H9 (cell line): Measurements from ENCODE around the gene ACTRT3. TPM values are rescaled to one million over a fixed set of nuclear protein-coding genes. Genes with fewer than 3 reads are reported as not detected.
A peak's percentile ranks its signal among the peaks of the same experiment; 100 is the strongest.

Experiments used
- DNase-seq: peaks from one replicate; pipeline ENCODE4 v3.0.0-alpha.2; 2017
- H2AFZ ChIP-seq: one replicate; pipeline ENCODE4 v1.6.1; 2013; ENCODE audit warnings: mild to moderate bottlenecking, low read length, control low read depth, moderate library complexity
- H2AK5ac ChIP-seq: 2 replicates; pipeline ENCODE4 v1.6.1; 2013; ENCODE audit warnings: low read length, control low read depth, mixed read lengths; ENCODE audit not compliant: insufficient read length
- H2BK120ac ChIP-seq: one replicate; pipeline ENCODE4 v1.6.1; 2013; ENCODE audit warnings: low read depth, mild to moderate bottlenecking, low read length, control low read depth, inconsistent platforms; ENCODE audit not compliant: poor library complexity, severe bottlenecking
- H2BK12ac ChIP-seq: 2 replicates; pipeline ENCODE4 v1.6.1; 2013; ENCODE audit warnings: low read length, control low read depth, mixed read lengths, low read depth; ENCODE audit not compliant: insufficient read length
- H2BK15ac ChIP-seq: 2 replicates; pipeline ENCODE4 v1.6.1; 2013; ENCODE audit warnings: low read depth, low read length, control low read depth
- H2BK20ac ChIP-seq: one replicate; pipeline ENCODE4 v1.6.1; 2013; ENCODE audit warnings: low read depth, mild to moderate bottlenecking, low read length, control low read depth, inconsistent platforms; ENCODE audit not compliant: poor library complexity, severe bottlenecking
- H2BK5ac ChIP-seq: 2 replicates; pipeline ENCODE4 v1.6.1; 2013; ENCODE audit warnings: low read length, control low read depth, mixed read lengths; ENCODE audit not compliant: insufficient read length
- H3K14ac ChIP-seq: 2 replicates; pipeline ENCODE4 v1.6.1; 2013; ENCODE audit warnings: low read length, control low read depth; ENCODE audit not compliant: insufficient read depth
- H3K18ac ChIP-seq: 2 replicates; pipeline ENCODE4 v1.6.1; 2013; ENCODE audit warnings: low read depth, mild to moderate bottlenecking, mixed read lengths, low read length, control low read depth; ENCODE audit not compliant: insufficient read length
- H3K23ac ChIP-seq: 2 replicates; pipeline ENCODE4 v1.6.1; 2013; ENCODE audit warnings: low read length, control low read depth, mixed read lengths, low read depth; ENCODE audit not compliant: insufficient read length
- H3K23me2 ChIP-seq: 2 replicates; pipeline ENCODE4 v1.6.1; 2013; ENCODE audit warnings: low read depth, mild to moderate bottlenecking, mixed read lengths, low read length, control low read depth; ENCODE audit not compliant: insufficient read length, poor library complexity, severe bottlenecking
- H3K27ac ChIP-seq: 2 replicates; pipeline ENCODE4 v1.5.1; 2013; ENCODE audit warnings: low read length, control low read depth, mixed read lengths, low read depth; ENCODE audit not compliant: insufficient read length
- H3K27me3 ChIP-seq: 2 replicates; pipeline ENCODE4 v1.6.1; 2013; ENCODE audit warnings: low read length, control low read depth, inconsistent platforms; ENCODE audit not compliant: insufficient read depth
- H3K4ac ChIP-seq: 2 replicates; pipeline ENCODE4 v1.6.1; 2013; ENCODE audit warnings: low read depth, mild to moderate bottlenecking, control low read depth, inconsistent platforms, low read length, moderate library complexity
- H3K4me1 ChIP-seq: 2 replicates; pipeline ENCODE4 v1.6.1; 2013; ENCODE audit warnings: low read length, control low read depth, inconsistent platforms; ENCODE audit not compliant: insufficient read depth
- H3K4me2 ChIP-seq: 2 replicates; pipeline ENCODE4 v1.6.1; 2013; ENCODE audit warnings: low read length, control low read depth, mixed read lengths; ENCODE audit not compliant: insufficient read length, insufficient read depth
- H3K56ac ChIP-seq: 2 replicates; pipeline ENCODE4 v1.6.1; 2013; ENCODE audit warnings: low read depth, mild to moderate bottlenecking, mixed read lengths, low read length, control low read depth; ENCODE audit not compliant: insufficient read length
- H3K79me1 ChIP-seq: 2 replicates; pipeline ENCODE4 v1.6.1; 2013; ENCODE audit warnings: low read depth, mild to moderate bottlenecking, moderate library complexity, low read length, control low read depth, inconsistent platforms; ENCODE audit not compliant: insufficient read depth, poor library complexity, severe bottlenecking
- H3K79me2 ChIP-seq: 2 replicates; pipeline ENCODE4 v1.6.1; 2013; ENCODE audit warnings: low read length, control low read depth, inconsistent platforms; ENCODE audit not compliant: insufficient read depth
- H3K9ac ChIP-seq: 2 replicates; pipeline ENCODE4 v1.6.1; 2013; ENCODE audit warnings: low read length, control low read depth, mixed read lengths; ENCODE audit not compliant: insufficient read length; ENCODE audit errors: extremely low read depth
- H3K9me3 ChIP-seq: one replicate; pipeline ENCODE4 v1.6.1; 2013; ENCODE audit warnings: low read depth, low read length, inconsistent platforms; ENCODE audit not compliant: control insufficient read depth
- H3T11ph ChIP-seq: one replicate; pipeline ENCODE4 v1.6.1; 2013; ENCODE audit warnings: mild to moderate bottlenecking, low read length, control low read depth, inconsistent platforms
- H4K20me1 ChIP-seq: one replicate; pipeline ENCODE4 v1.6.1; 2013; ENCODE audit not compliant: control insufficient read depth, insufficient read length, insufficient read depth
- H4K5ac ChIP-seq: 2 replicates; pipeline ENCODE4 v1.6.1; 2013; ENCODE audit warnings: low read depth, mild to moderate bottlenecking, mixed read lengths, low read length, control low read depth; ENCODE audit not compliant: insufficient read length
- H4K8ac ChIP-seq: replicated peaks from 2 replicates; pipeline ENCODE4 v1.6.1; 2013; ENCODE audit warnings: low read length, control low read depth, mixed read lengths, low read depth; ENCODE audit not compliant: insufficient read length
- H4K91ac ChIP-seq: 2 replicates; pipeline ENCODE4 v1.6.1; 2013; ENCODE audit warnings: low read depth, mild to moderate bottlenecking, moderate library complexity, mixed read lengths, low read length, control low read depth; ENCODE audit not compliant: insufficient read length
- H3K27ac Mint-ChIP-seq, 3 experiments: 2 replicates in 2 of 3; 3 replicates in 1 of 3; pipeline ENCODE4 v1.8.0; 2020 to 2021; ENCODE audit warnings: mixed read lengths in 3 of 3, mild to moderate bottlenecking in 1 of 3, moderate library complexity in 1 of 3
- H3K27me3 Mint-ChIP-seq: 2 replicates; pipeline ENCODE4 v1.8.0; 2021; ENCODE audit warnings: low read depth, mild to moderate bottlenecking, moderate library complexity, mixed read lengths
- H3K36me3 Mint-ChIP-seq, 3 experiments: 2 replicates in 2 of 3; 3 replicates in 1 of 3; pipeline ENCODE4 v1.8.0; 2020 to 2021; ENCODE audit warnings: low read depth in 3 of 3, mixed read lengths in 3 of 3; ENCODE audit not compliant: insufficient read depth in 1 of 3
- H3K4me1 Mint-ChIP-seq, 2 experiments: 2 replicates each; pipeline ENCODE4 v1.8.0; 2020; ENCODE audit warnings: mixed read lengths in 2 of 2
- H3K4me3 Mint-ChIP-seq, 2 experiments: 2 replicates in 1 of 2; 3 replicates in 1 of 2; pipeline ENCODE4 v1.8.0; 2020 to 2021; ENCODE audit warnings: mild to moderate bottlenecking in 2 of 2, mixed read lengths in 2 of 2, moderate library complexity in 1 of 2
- H3K9me3 Mint-ChIP-seq, 2 experiments: 2 replicates in 1 of 2; 3 replicates in 1 of 2; pipeline ENCODE4 v1.8.0; 2020; ENCODE audit warnings: mild to moderate bottlenecking in 2 of 2, mixed read lengths in 2 of 2, moderate library complexity in 1 of 2
- CTCF ChIP-seq: fragments of 200-600 bp; sonication (generic); conservative IDR thresholded peaks from 3 replicates; pipeline ENCODE4 v1.8.0; 2021; ENCODE audit warnings: antibody characterized with exemption, mild to moderate bottlenecking
- WGBS: extraction: QIAGEN DNeasy Blood & Tissue Kit; methylation state at CpG from one replicate; pipeline ENCODE4 v1.1.7; 2013; ENCODE audit warnings: missing lambda C conversion rate, low lambda C conversion rate, mixed read lengths; ENCODE audit not compliant: insufficient read length; ENCODE audit errors: extremely low coverage; 5-methylcytosine and 5-hydroxymethylcytosine counted together
- total RNA-seq: library from RNA; stranded (reverse); gene quantifications from 2 replicates; pipeline ENCODE4 v1.2.1, GENCODE V29; 2021

Gene ACTRT3
- total RNA-seq, 1 experiment from 2014 or later = 5.9 TPM

DNA sequence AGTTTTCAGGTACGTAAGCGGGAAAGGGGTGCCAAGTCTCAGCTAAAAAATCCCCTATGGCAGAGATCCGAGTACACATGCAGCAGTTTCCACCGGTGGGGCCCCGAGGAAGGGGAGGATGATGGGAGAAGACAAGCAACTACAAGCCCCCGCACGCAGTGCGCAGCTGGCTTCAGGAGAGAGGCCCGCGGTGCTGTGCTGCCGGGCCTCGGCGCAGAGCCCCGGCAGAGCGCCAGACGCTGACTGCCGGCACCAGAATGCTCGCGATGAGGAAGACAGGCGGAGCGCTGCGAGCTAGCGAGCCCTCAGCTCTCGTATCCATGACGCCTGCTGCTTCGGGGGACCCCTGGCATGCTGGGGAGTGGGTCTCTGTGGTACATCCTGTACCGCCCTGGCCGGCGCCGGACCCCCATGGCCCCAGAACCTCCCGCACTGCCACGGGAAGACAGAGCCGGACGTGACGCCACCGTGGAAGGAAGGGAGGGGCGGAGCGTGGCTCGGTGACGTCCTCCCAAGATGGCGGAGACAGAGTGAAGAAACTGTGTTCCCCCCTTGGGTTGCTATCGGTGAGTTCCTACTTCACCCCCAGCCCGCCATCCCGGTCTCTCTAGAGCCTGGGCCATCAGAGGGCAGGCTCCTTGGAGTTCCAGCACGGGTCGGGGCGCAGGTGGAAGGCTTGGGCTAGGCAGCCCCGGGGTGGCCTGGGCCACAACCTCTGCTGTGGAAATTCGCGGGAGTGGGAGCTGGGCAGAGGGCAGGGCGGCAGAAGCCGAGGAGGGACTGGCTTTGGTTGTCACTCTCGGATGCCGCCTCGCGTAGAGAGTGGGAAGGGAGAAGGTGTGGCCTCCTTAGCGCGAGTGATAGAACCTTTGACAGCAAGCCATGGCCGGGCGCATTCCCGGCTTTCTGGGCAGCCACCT, 3.8 kb upstream of the ACTRT3 start, which contains the start of gene MYNN:
MYNN (plus strand) TSS at position 500 of the 920 bp plus-strand sequence. CDS start 900 bp downstream, outside the sequence.
- peak within 1 kb of the TSS; percentile 93 for H3K14ac ChIP-seq
- H3T11ph ChIP-seq = peak within 1 kb of the TSS; percentile 80
- no peak within 1 kb of the TSS for H2BK15ac ChIP-seq
- Mint-ChIP-seq H3K27ac (peak within 1 kb of the TSS; percentile 98 to 100 (median 100)), H3K4me3 (peak within 1 kb of the TSS; percentile 94 to 98), H3K4me1 (peaks cover 28 to 30% of the 10 kb centered on the region in 2 experiments), H3K9me3 (no peaks in the 10 kb centered on the region; a peak in 1 of 5 replicates), H3K36me3 (peaks cover 5 to 37% (median 36%) of the 10 kb centered on the region in 3 experiments), H3K27me3 (no peaks in the 10 kb centered on the region; the same call in 1 of the 2 replicates)
- H3K79me2 ChIP-seq = peaks cover 7% of the 10 kb centered on the region; the same call in 1 of the 2 replicates
- no peaks in the 10 kb centered on the region for H3K4me1 ChIP-seq
- peak within 1 kb of the TSS; percentile 75 for H2BK120ac ChIP-seq
- no peak within 1 kb of the TSS for H4K5ac ChIP-seq
- no CpG with 5 or more reads among the region's 61 CpGs for WGBS
- no peak within 1 kb of the TSS for H4K8ac ChIP-seq
- no peaks in the 10 kb centered on the region for H3K79me1 ChIP-seq
- DNase-seq = peak; percentile 90
- no peak within 1 kb of the TSS for H2BK20ac ChIP-seq
- H3K18ac ChIP-seq = peak within 1 kb of the TSS; percentile 94
- peak within 1 kb of the TSS; percentile 85 for H3K27ac ChIP-seq
- no peak within 1 kb of the TSS for H2BK5ac ChIP-seq
- no peaks in the 10 kb centered on the region for H4K20me1 ChIP-seq
- H3K9me3 ChIP-seq = no peaks in the 10 kb centered on the region
- no peak within 1 kb of the TSS for H4K91ac ChIP-seq
- no peak for TF ChIP-seq CTCF
- H2AK5ac ChIP-seq = no peak within 1 kb of the TSS
- H3K9ac ChIP-seq = peak within 1 kb of the TSS; percentile 93
- H3K23ac ChIP-seq = no peak within 1 kb of the TSS
- no peaks in the 10 kb centered on the region for H3K27me3 ChIP-seq
- H3K56ac ChIP-seq = no peak within 1 kb of the TSS
- no peak within 1 kb of the TSS for H2BK12ac ChIP-seq
- H3K4ac ChIP-seq = no peak within 1 kb of the TSS; the same call in 1 of the 2 replicates
- H3K4me2 ChIP-seq = peak within 1 kb of the TSS; percentile 96
- H2AFZ ChIP-seq = no peak within 1 kb of the TSS
- H3K23me2 ChIP-seq = no peaks in the 10 kb centered on the region
